WTC11 (cell line): ENCODE measurements around the gene POLE2. TPM values are rescaled to one million over a fixed set of nuclear protein-coding genes. Genes with fewer than 3 reads are reported as not detected.

Source experiments
- ATAC-seq: fragments of 200-7000 bp; cut with Tn5 transposase; 2 replicates; pipeline ENCODE4 v1.10.0; 2021; ENCODE audit warnings: mild to moderate bottlenecking, moderate library complexity
- CTCF ChIA-PET: fragments of 300-600 bp; sonication (Branson Sonifier 250); formaldehyde crosslinking; loops from one replicate; lab custom pipeline; 2021; ENCODE audit warnings: antibody characterized with exemption; lab: Charles Lee
- POLR2A ChIA-PET: fragments of 350-600 bp; sonication (Branson Sonifier 250); formaldehyde crosslinking; loops from one replicate; lab custom pipeline; 2021; ENCODE audit warnings: antibody characterized with exemption; lab: Charles Lee
- DNase-seq: peaks from one replicate; pipeline ENCODE4 v3.0.0; 2021; ENCODE audit warnings: low spot score
- H3K27ac Mint-ChIP-seq: 2 replicates; pipeline ENCODE4 v1.8.0; 2021; ENCODE audit warnings: mixed read lengths
- H3K27me3 Mint-ChIP-seq: 2 replicates; pipeline ENCODE4 v1.8.0; 2021; ENCODE audit warnings: low read depth, mild to moderate bottlenecking, moderate library complexity, mixed read lengths
- H3K36me3 Mint-ChIP-seq: 2 replicates; pipeline ENCODE4 v1.8.0; 2021; ENCODE audit warnings: mixed read lengths
- H3K4me1 Mint-ChIP-seq: 2 replicates; pipeline ENCODE4 v1.8.0; 2022; ENCODE audit warnings: mixed read lengths
- H3K4me3 Mint-ChIP-seq: 2 replicates; pipeline ENCODE4 v1.8.0; 2021; ENCODE audit warnings: mild to moderate bottlenecking, moderate library complexity, mixed read lengths
- H3K9me3 Mint-ChIP-seq: 2 replicates; pipeline ENCODE4 v1.8.0; 2021; ENCODE audit warnings: mixed read lengths
- AR ChIP-seq: fragments of 250-450 bp; sonication (Bioruptor Pico); IDR thresholded peaks from 2 replicates; pipeline ENCODE4 v1.9.0; 2021; ENCODE audit warnings: mild to moderate bottlenecking
- CDX4 ChIP-seq: fragments of 250-450 bp; sonication (Bioruptor Pico); IDR thresholded peaks from 2 replicates; pipeline ENCODE4 v1.9.0; 2021; ENCODE audit warnings: moderate library complexity, mild to moderate bottlenecking, inconsistent platforms, borderline replicate concordance
- CREM ChIP-seq: sonication (generic); formaldehyde crosslinking; IDR thresholded peaks from 2 replicates; pipeline ENCODE4 v1.8.1; 2022; ENCODE audit warnings: mild to moderate bottlenecking, missing genetic modification reagents, moderate library complexity
- CTCF ChIP-seq: fragments of 200-600 bp; IDR thresholded peaks from 2 replicates; pipeline ENCODE4 v1.8.0; 2022; ENCODE audit warnings: antibody characterized with exemption
- E2F4 ChIP-seq: sonication (generic); formaldehyde crosslinking; IDR thresholded peaks from 2 replicates; pipeline ENCODE4 v1.8.1; 2022; ENCODE audit warnings: low read depth, mild to moderate bottlenecking, moderate library complexity, missing genetic modification reagents, borderline replicate concordance
- E2F5 ChIP-seq: sonication (generic); formaldehyde crosslinking; IDR thresholded peaks from 2 replicates; pipeline ENCODE4 v1.8.1; 2022; ENCODE audit warnings: mild to moderate bottlenecking, moderate library complexity, missing genetic modification reagents
- ETV6 ChIP-seq: sonication (generic); formaldehyde crosslinking; IDR thresholded peaks from 2 replicates; pipeline ENCODE4 v1.8.1; 2022; ENCODE audit warnings: mild to moderate bottlenecking, missing genetic modification reagents
- FOXJ3 ChIP-seq: sonication (generic); formaldehyde crosslinking; IDR thresholded peaks from 2 replicates; pipeline ENCODE4 v1.9.0; 2021; ENCODE audit warnings: missing genetic modification reagents, mild to moderate bottlenecking, borderline replicate concordance
- GTF2I ChIP-seq: fragments of 250-450 bp; sonication (Bioruptor Pico); conservative IDR thresholded peaks from 2 replicates; pipeline ENCODE4 v1.4.0; 2021; ENCODE audit warnings: mild to moderate bottlenecking
- JUN ChIP-seq: sonication (generic); formaldehyde crosslinking; IDR thresholded peaks from 2 replicates; pipeline ENCODE4 v1.8.0; 2023; ENCODE audit warnings: mild to moderate bottlenecking, missing genetic modification reagents
- KAT7 ChIP-seq: sonication (generic); formaldehyde crosslinking; IDR thresholded peaks from 2 replicates; pipeline ENCODE4 v1.8.1; 2023; ENCODE audit warnings: missing genetic modification reagents, mild to moderate bottlenecking, borderline replicate concordance
- MAX ChIP-seq: sonication (generic); formaldehyde crosslinking; IDR thresholded peaks from 2 replicates; pipeline ENCODE4 v1.8.0; 2022; ENCODE audit warnings: mild to moderate bottlenecking, missing genetic modification reagents
- NFATC4 ChIP-seq: fragments of 250-450 bp; sonication (Bioruptor Pico); IDR thresholded peaks from 2 replicates; pipeline ENCODE4 v1.9.0; 2021; ENCODE audit warnings: mild to moderate bottlenecking
- SOX15 ChIP-seq: fragments of 250-450 bp; sonication (Bioruptor Pico); IDR thresholded peaks from 2 replicates; pipeline ENCODE4 v1.9.0; 2021; ENCODE audit warnings: mild to moderate bottlenecking
- SP1 ChIP-seq: sonication (generic); formaldehyde crosslinking; conservative IDR thresholded peaks from 2 replicates; pipeline ENCODE4 v1.8.1; 2022; ENCODE audit warnings: missing genetic modification reagents
- STAT6 ChIP-seq: sonication (generic); formaldehyde crosslinking; conservative IDR thresholded peaks from 2 replicates; pipeline ENCODE4 v1.8.1; 2023; ENCODE audit warnings: mild to moderate bottlenecking, low read depth, missing genetic modification reagents, moderate library complexity
- USF1 ChIP-seq: sonication (generic); formaldehyde crosslinking; IDR thresholded peaks from 2 replicates; pipeline ENCODE4 v1.8.0; 2022; ENCODE audit warnings: mild to moderate bottlenecking, missing genetic modification reagents
- USF2 ChIP-seq: sonication (generic); formaldehyde crosslinking; IDR thresholded peaks from 2 replicates; pipeline ENCODE4 v1.8.1; 2023; ENCODE audit warnings: mild to moderate bottlenecking, missing genetic modification reagents, moderate library complexity
- ZBTB21 ChIP-seq: sonication (generic); formaldehyde crosslinking; IDR thresholded peaks from 2 replicates; pipeline ENCODE4 v1.8.1; 2023; ENCODE audit warnings: mild to moderate bottlenecking, missing genetic modification reagents, borderline replicate concordance
- ZMAT4 ChIP-seq: fragments of 250-450 bp; sonication (Bioruptor Pico); IDR thresholded peaks from 2 replicates; pipeline ENCODE4 v1.9.0; 2021; ENCODE audit warnings: mild to moderate bottlenecking
- ZNF396 ChIP-seq: fragments of 250-450 bp; sonication (Bioruptor Pico); IDR thresholded peaks from 2 replicates; pipeline ENCODE4 v1.8.0; 2021; ENCODE audit warnings: mild to moderate bottlenecking, moderate library complexity, borderline replicate concordance
- ZNF416 ChIP-seq: fragments of 250-450 bp; sonication (Bioruptor Pico); IDR thresholded peaks from 2 replicates; pipeline ENCODE4 v1.9.0; 2021; ENCODE audit warnings: mild to moderate bottlenecking, inconsistent platforms
- total RNA-seq: library from RNA; stranded (reverse); gene quantifications from 3 replicates; pipeline ENCODE4 v1.2.3, GENCODE V29; 2021

POLE2 gene
- total RNA-seq, 1 experiment from 2014 or later = 24.6 TPM

GRCh38 chr14:49621114-49621881 is 66.7 kb downstream of the POLE2 start:
- Mint-ChIP-seq H3K27ac (no peak overlapping the region), H3K9me3 (no peaks in the 10 kb centered on the region), H3K27me3 (no peaks in the 10 kb centered on the region), H3K4me1 (peaks cover 23% of the 10 kb centered on the region), H3K4me3 (peak overlapping the region; percentile 98), H3K36me3 (peaks cover 26% of the 10 kb centered on the region)
- ChIA-PET POLR2A (interaction anchor here (1.3 to 2.9 kb wide), 10 partner anchors 9 to 241 kb away, joined by 3 to 39 read pairs (median 6); partner anchors contain the start of genes DNAAF2, KLHDC1, KLHDC2 and LRR1), CTCF (interaction anchor here (0.8 to 3.7 kb wide), 10 partner anchors 9 to 261 kb away, joined by 3 to 24 read pairs (median 5); partner anchors contain the start of genes LRR1 and RPS29)
- peak; percentile 65 for DNase-seq
- ATAC-seq = peak; percentile 9
- TF ChIP-seq ZMAT4 (no peak), STAT6 (no peak), KAT7 (CRISPR knock-in tag) (no peak), CTCF (no peak), E2F4 (CRISPR knock-in tag) (no peak), FOXJ3 (CRISPR knock-in tag) (no peak), E2F5 (CRISPR knock-in tag) (0 out of 2 replicates have a peak, but pooled peaks have one; percentile 11), GTF2I (CRISPR knock-in tag) (no peak), JUN (CRISPR knock-in tag) (no peak), SP1 (CRISPR knock-in tag) (no peak), CDX4 (no peak), AR (CRISPR knock-in tag) (no peak), CREM (CRISPR knock-in tag) (no peak; the same call in 1 of the 2 replicates), ZNF396 (CRISPR knock-in tag) (no peak), USF1 (CRISPR knock-in tag) (no peak), ZBTB21 (no peak), NFATC4 (CRISPR knock-in tag) (no peak), USF2 (CRISPR knock-in tag) (no peak), MAX (CRISPR knock-in tag) (peak; percentile 78; the same call in 1 of the 2 replicates), ETV6 (CRISPR knock-in tag) (no peak; the same call in 1 of the 2 replicates), ZNF416 (no peak), SOX15 (CRISPR knock-in tag) (no peak)
